Iris pigment epithelial cell (primary cell): ENCODE measurements around the gene BCKDHA.
A peak's percentile ranks its signal among the peaks of the same experiment; 100 is the strongest.
"Not testable (repeated sequence)": the region's sequence is repeated elsewhere in the genome, so short reads cannot be mapped to it uniquely, and the experiment has no call there.

Source experiments
- DNase-seq: peaks from one replicate; pipeline ENCODE4 v3.0.0-alpha.2; 2011; ENCODE audit warnings: low read depth

Gene BCKDHA

DNA sequence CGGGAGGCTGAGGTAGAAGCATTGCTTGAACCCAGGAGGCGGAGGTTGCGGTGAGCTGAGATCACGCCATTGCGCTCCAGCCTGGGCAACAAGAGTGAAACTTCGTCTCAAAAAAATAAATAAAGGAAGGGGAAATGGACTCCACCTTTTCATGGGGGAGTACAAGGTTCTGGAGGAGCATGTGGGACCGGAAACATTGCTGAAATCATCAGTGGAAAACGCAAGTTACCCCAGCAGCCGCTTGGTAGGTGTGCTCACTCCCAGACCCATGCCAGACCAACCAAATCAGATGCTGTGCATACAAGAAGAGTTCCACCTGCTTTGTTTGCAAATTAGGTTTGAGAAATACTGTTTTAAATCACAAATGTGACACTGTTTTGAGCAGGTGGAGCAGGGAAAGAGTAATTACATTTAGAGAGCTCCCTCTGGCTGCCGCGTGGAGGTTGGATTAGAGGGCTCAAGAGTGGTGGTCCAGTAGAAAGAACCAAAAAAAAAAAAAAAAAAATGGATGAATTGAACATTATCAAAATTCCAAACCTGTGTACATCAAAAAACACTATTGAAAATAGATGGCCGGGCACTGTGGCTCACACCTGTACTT, 50.2 kb downstream of the BCKDHA start:
- no peak for DNase-seq

GRCh38 chr19:41449079-41449864, 51.7 kb downstream of the BCKDHA start:
- DNase-seq, result peak; percentile 50

GRCh38 chr19:41449865-41450178, 52.2 kb downstream of the BCKDHA start:
- DNase-seq, result no peak

GRCh38 chr19:41452584-41453275, 55.1 kb downstream of the BCKDHA start:
- no peak for DNase-seq

GRCh38 chr19:41455936-41456335, 58.3 kb downstream of the BCKDHA start:
- no peak for DNase-seq

DNA sequence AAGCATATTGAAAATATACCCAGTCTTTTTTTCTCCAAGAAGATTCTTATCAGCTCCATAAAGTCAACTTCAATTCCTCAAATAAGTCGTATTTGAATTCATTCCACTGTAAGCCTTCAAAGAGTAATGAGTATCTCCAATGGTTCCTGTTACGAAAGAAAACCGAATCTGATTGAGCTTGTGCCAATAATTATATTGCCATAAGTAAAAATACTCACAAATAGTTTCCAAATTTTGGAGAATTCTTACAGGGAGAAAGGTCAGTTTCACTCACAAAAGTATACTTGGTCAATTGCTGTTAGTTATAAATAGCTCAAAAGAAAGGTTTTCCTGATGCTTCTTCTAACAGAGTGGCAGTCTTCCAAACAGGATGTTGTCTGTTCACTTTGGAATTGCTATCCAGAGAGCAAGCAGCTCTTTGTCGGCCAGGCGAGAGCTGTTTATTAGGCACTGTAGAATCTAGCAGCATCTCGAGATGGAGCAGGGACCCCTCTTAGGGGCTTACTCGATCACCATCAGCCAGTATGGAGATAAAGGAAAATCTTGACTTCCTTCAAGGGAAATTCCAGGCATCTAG, 58.8 kb downstream of the BCKDHA start:
- peak; percentile 55 for DNase-seq

DNA sequence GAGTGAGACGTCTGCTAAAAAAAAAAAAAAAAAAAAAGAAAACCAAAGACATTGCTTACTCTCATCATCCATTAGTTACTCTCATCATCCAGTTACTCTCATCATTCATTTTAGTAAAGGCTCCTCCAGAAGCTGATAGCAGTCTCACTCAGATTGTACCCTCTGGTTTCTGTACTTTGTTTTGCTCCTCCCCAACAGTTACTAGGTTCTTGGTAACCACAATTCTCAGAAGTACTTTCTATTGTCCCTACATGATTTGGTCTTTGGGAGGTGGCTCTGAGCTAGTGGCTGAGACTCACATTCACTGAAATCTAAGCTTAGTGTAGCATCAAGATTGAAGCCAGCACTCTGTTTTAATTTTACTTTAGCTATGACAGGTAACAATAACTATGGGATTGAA, 59.6 kb downstream of the BCKDHA start:
- no peak for DNase-seq

DNA sequence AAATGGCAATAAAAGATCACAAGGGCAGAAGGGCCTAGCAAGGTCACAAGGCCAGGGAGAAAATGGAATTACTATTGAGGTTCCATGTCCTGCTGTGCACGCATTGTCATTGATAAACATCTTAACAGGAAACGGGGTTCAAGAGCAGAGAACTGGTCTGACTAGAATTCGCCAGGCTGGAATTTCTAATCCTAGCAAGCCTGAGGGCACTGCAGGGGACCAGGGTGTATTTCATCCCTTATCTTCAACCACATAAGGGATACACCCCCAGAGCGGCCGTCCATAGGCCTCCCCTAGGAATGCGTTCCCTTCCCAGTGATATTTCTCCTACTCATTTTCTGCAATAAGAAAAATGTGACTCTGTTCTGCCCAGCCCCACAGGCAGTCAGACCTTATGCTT, 64.9 kb downstream of the BCKDHA start:
- DNase-seq, result no peak

- not testable (repeated sequence) for DNase-seq
These were observed 65.9 kb downstream of the BCKDHA start for GRCh38 chr19:41463257-41464256.
